Measurements from ENCODE around the gene ABL2.

Gene ABL2

DNA sequence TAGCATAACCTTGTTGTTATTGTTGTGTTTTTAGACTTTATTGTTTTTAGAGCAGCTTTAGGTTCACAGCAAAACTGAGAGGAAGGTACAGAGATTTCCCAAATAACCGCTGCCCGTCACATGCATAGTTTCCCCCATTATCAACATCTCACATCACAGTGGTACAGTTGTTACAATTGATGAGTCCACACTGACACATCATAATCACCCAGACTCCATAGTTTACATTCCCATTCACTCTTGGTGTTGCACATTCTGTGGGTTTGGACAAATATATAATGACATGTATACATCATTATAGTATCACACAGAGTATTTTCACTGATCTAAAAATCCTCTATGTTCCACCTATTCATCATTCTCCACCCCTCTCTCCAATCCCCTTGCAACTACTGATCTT is 173.5 kb downstream of the ABL2 start:
- TF ChIP-seq POLR2AphosphoS5 (IDR thresholded peaks at IDR 0.05; ENCODE audit: low read depth, low read length) (no peak), POLR2A (IDR thresholded peaks at IDR 0.05; ENCODE audit: low read depth, low read length) (no peak), TAF1 (IDR thresholded peaks at IDR 0.05; ENCODE audit: borderline replicate concordance, low read depth, low read length) (no peak)
- FAIRE-seq (no peak), DNase-seq (ENCODE audit: insufficient read length) (no peak)

DNA sequence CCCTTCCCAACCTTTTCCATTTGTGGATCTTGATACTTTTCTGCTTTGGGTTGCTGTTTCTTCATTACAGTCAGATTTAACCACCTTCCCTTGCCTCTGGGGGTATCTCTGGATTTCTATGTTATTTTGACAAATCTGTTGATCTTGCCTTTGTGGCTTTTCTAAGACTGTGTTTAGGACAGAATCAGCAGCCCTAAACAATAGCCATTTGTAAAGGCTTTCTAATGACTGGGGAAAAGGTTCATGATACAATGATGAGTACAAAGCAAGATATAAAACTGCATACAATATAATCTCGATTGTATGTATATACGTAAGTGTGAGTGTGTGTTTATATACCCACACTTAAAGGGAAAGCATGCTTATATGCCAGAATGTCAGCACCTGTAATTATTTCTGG is 176.0 kb downstream of the ABL2 start:
- TF ChIP-seq POLR2A (IDR thresholded peaks at IDR 0.05; ENCODE audit: low read depth, low read length), result no peak
- TF ChIP-seq POLR2AphosphoS5 (IDR thresholded peaks at IDR 0.05; ENCODE audit: low read depth, low read length), result no peak
- no peak for TF ChIP-seq TAF1 (IDR thresholded peaks at IDR 0.05; ENCODE audit: borderline replicate concordance, low read depth, low read length)
- no peak for FAIRE-seq
- no peak for DNase-seq (ENCODE audit: insufficient read length)

GRCh38 chr1:179052776-179053175 is 176.7 kb downstream of the ABL2 start:
- FAIRE-seq (no peak), DNase-seq (ENCODE audit: insufficient read length) (no peak)
- TF ChIP-seq TAF1 (IDR thresholded peaks at IDR 0.05; ENCODE audit: borderline replicate concordance, low read depth, low read length) (no peak), POLR2AphosphoS5 (IDR thresholded peaks at IDR 0.05; ENCODE audit: low read depth, low read length) (no peak), POLR2A (IDR thresholded peaks at IDR 0.05; ENCODE audit: low read depth, low read length) (no peak)
